Esophagus muscularis mucosa (tissue), 3 donors: Measurements from ENCODE around the gene TNFAIP6.

Experiments
- EP300 ChIP-seq: sonication (generic); formaldehyde crosslinking; IDR thresholded peaks from one replicate; pipeline ENCODE4 v1.6.1; 2017; ENCODE audit warnings: antibody characterized with exemption
- POLR2A ChIP-seq: fragments of 450-650 bp; IDR thresholded peaks from one replicate; pipeline ENCODE4 v1.6.1; 2017; ENCODE audit warnings: antibody characterized with exemption, moderate library complexity, mild to moderate bottlenecking, low read depth
- POLR2AphosphoS5 ChIP-seq, 2 donors: sonication (generic); formaldehyde crosslinking; IDR thresholded peaks; one replicate each; pipeline ENCODE4 v1.6.1; 2017; ENCODE audit warnings: antibody characterized with exemption in 2 of 2

DNA sequence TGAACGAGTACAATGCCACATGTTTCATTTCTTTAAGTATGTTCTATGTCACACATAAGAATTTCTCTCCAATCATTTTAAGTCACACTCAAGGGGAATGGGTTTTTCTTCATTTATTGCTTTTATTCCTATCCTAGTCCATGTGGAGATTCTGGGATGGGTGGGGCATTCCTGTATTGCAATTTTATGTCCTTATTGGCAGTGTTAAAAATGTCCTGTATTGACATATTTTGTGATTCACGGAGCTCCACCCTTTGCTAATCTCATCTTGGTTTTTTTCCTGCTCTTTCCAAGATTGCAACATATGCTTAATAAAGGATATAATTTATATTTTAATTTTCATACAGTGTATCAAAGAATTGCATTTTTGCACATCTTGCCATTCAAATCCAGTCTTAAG, 3.4 kb upstream of the TNFAIP6 start:
- TF ChIP-seq POLR2A (no peak), POLR2AphosphoS5 (IDR thresholded peaks at IDR 0.05) (no peak), EP300 (no peak)
